Neural progenitor cell (in vitro differentiated cells): ENCODE data around the gene KLHL29.

Experiments used
- EZH2 ChIP-seq: fragments of 200-600 bp; sonication (generic); IDR thresholded peaks from 2 replicates; pipeline ENCODE4 v1.6.1; 2017; ENCODE audit warnings: antibody characterized with exemption, mild to moderate bottlenecking, moderate library complexity
- EZH2phosphoT487 ChIP-seq: fragments of 200-600 bp; sonication (generic); IDR thresholded peaks from 2 replicates; pipeline ENCODE4 v1.6.1; 2017; ENCODE audit warnings: antibody characterized with exemption
- TF ChIP-seq, protein P1 (sequence below): fragments of 200-600 bp; sonication (generic); IDR thresholded peaks from 2 replicates; pipeline ENCODE4 v1.5.1; 2017; ENCODE audit warnings: antibody characterized with exemption, mild to moderate bottlenecking

DNA sequence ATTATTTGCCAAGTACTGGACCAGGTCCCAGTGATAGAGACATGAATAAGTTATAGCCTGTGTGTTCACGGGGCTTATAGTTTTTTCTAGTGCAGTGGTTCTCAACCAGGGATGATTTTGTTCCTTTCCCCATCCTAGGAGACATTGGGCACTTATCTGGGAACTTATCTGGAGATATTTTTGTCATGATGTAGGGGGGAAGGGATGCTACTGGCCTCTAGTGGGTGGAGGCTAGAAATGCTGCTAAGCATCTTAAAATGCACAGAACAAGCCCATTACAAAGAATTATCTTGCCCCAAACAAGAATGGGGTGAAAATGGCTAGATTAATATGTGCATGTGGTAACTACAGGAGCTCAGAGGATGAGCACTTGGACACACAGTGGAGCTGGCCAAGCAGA lies 75.2 kb downstream of the KLHL29 start:
- TF ChIP-seq, protein P1, sequence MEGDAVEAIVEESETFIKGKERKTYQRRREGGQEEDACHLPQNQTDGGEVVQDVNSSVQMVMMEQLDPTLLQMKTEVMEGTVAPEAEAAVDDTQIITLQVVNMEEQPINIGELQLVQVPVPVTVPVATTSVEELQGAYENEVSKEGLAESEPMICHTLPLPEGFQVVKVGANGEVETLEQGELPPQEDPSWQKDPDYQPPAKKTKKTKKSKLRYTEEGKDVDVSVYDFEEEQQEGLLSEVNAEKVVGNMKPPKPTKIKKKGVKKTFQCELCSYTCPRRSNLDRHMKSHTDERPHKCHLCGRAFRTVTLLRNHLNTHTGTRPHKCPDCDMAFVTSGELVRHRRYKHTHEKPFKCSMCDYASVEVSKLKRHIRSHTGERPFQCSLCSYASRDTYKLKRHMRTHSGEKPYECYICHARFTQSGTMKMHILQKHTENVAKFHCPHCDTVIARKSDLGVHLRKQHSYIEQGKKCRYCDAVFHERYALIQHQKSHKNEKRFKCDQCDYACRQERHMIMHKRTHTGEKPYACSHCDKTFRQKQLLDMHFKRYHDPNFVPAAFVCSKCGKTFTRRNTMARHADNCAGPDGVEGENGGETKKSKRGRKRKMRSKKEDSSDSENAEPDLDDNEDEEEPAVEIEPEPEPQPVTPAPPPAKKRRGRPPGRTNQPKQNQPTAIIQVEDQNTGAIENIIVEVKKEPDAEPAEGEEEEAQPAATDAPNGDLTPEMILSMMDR, result peak; percentile 56
- TF ChIP-seq EZH2phosphoT487 (no peak), EZH2 (no peak)
